GM21786 (cell line): ENCODE results near the gene TPO.
"Not testable (repeated sequence)": the region's sequence is repeated elsewhere in the genome, so short reads cannot be mapped to it uniquely, and the experiment has no call there.

Source experiments
- ATAC-seq: cut with Tn5 transposase; IDR thresholded peaks from one replicate; pipeline ENCODE4 v1.9.1; 2021; ENCODE audit not compliant: unreplicated experiment

TPO gene

GRCh38 chr2:1405124-1405523, 8.1 kb upstream of the TPO start:
- no peak for ATAC-seq

DNA sequence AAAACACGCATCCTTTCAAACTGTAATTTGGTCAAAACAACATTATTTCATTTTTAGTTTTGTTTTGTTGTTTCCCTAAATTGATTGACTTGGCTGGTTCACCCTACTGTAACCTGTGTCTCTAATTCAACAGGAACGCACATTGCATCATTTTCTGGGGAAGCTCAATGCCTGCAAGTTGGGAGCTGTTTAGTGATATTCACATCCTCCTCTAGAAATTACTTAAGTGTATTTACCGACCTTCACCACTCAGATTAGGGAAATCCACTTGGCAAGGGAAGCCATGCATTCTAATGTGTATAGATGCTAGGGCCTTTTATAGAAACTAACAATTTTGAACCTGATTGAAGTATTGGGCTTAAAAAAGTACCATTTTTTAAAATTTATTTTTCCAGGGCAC, 7.3 kb upstream of the TPO start:
- no peak for ATAC-seq

GRCh38 chr2:1406434-1406833, 6.8 kb upstream of the TPO start:
- ATAC-seq = no peak

GRCh38 chr2:1407950-1408675, 5.2 kb upstream of the TPO start:
- ATAC-seq = no peak

GRCh38 chr2:1414121-1414520, 858 bp downstream of the TPO start:
- no peak for ATAC-seq

- ATAC-seq = not testable (repeated sequence)
These were observed 1.6 kb downstream of the TPO start for GRCh38 chr2:1414901-1415300.

DNA sequence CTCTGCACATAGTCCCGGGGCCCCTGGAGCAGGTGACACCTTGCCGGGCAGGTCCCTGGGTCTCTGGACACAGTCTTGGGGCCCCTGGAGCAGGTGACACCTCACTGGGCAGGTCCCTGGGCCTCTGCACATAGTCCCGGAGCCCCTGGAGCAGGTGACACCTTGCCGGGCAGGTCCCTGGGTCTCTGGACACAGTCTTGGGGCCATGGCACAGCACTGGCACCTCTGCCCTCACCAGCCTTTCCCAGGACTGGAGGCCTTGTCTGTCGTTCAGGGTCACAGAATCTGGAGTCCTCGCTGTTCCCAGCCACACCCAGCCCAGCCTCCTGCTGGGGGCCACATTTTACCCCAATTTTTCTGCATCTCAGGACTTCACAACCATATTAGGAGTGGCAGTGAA, 2.2 kb downstream of the TPO start:
- ATAC-seq = no peak

DNA sequence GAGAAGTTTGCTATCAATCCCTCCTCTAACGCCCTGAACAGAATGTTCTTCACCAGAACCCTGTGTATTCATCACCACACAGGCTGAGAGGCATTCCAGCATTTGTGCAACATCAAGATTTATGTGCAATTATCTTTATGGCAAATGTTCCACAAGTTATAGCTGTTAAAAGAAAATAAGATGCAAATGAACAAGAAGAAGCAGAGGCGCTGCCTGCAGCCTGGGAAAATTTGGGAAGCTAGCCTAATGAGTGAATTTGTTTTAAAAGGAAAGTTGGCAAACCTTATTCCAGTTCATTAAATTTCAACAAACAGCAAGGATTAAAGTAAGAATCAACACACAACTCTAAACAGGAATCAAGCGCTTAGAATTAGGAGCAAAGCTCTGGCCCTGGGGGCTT, 5.3 kb downstream of the TPO start:
- no peak for ATAC-seq

- no peak for ATAC-seq
These were observed 7.7 kb downstream of the TPO start for GRCh38 chr2:1420746-1421480.

- ATAC-seq = no peak
These were observed 8.5 kb downstream of the TPO start for GRCh38 chr2:1421731-1422130.

DNA sequence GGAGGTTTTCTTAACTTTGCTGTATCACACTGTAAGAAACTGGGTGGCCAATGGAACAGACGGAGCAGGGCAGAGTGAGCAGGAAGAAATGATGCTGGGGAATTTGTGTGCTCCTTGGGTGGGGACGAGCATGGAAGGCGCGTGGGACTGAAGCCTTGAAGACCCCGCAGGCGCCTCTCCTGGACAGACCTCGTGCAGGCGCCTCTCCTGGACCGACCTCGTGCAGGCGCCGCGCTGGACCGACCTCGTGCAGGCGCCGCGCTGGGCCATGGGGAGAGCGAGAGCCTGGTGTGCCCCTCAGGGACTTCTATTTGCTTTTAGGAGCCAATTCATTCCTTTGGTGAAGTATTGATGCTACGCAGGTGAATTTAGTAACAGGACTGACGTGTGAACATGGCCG, 8.9 kb downstream of the TPO start:
- no peak for ATAC-seq

GRCh38 chr2:1422716-1423285, 9.5 kb downstream of the TPO start:
- ATAC-seq = no peak

DNA sequence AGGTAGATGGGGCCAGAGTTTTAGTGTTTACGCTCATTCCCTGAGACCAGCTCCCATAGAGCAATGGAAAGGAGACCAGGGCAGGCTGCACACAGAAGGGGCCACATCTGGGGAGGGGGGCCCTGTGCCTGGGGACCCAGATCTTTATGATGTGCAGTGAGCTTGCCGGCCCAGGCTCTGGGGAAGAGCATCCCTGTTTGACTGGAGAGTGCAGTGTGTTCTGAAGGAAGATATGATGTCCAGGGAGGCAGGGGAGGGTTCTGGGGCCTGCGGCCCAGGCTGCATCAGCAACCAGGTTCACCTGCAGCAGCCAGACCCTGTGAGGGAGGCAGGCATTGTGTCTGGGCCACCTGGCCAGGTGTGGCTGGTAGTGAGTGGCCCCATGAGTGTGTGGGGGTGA, 13.8 kb downstream of the TPO start:
- no peak for ATAC-seq

- no peak for ATAC-seq
These were observed 16.6 kb downstream of the TPO start for GRCh38 chr2:1429895-1430294.

DNA sequence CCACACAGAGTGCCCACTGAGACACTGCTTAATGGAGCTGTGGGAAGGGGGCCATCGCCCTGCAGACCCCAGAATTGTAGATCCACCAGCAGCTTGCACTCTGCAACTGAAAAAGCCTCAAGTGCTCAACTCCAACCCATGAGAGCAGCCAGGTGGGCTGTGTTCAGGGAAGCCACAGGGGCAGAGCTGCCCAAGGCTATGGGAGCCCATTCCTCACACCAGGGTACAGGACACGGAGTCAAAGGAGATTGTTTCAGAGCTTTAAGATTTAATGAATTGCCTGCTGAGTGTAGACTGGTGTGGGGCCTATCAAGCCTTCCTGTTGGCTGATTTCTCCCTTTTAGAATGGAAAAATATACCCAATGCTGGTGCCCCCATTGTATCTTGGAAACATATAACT, 17.2 kb downstream of the TPO start:
- no peak for ATAC-seq

DNA sequence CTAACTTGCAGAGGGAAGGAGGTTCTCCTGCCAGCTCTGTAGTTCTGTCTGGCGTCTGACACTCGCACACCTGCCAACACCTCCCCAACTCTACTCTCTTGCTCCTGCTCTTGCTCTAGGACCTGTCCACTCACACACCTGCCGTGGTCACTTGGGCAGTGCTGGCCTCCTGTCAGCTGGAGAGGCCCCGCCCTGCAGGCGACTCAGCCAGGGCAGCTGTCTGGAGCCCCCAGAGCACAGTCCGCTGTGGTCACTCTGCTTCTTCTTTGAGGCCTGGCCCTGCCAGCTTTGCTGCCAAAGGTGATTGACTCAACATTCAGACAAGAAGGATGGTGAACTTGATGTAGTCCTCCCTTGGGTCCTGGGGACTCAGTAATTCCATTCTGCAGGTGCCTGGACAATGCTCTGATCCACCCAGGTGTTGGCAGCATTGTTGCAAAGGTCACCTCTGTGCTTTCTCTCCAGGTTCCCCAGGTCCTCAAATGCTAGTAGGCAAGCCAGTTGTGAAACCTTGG, 18.7 kb downstream of the TPO start:
- no peak for ATAC-seq

DNA sequence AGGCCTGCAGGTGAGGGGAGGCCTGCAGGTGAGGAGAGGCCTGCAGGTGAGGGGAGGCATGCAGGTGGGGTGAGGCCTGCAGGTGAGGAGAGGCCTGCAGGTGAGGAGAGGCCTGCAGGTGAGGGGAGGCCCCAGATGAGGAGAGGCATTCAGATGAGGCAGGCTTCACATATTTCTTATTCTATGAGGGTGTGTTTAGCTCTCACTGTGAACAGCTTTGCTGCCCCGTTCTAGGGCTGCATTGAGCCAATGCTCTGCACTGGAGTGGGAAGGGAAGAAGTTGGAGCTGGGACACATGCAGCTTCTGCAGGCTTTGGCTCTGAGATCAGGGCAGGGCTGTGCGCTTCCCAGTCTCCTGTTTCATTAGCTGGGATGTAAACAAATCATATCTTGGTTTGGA, 19.5 kb downstream of the TPO start:
- no peak for ATAC-seq

- ATAC-seq = no peak
These were observed 23.1 kb downstream of the TPO start for GRCh38 chr2:1436369-1436768.

DNA sequence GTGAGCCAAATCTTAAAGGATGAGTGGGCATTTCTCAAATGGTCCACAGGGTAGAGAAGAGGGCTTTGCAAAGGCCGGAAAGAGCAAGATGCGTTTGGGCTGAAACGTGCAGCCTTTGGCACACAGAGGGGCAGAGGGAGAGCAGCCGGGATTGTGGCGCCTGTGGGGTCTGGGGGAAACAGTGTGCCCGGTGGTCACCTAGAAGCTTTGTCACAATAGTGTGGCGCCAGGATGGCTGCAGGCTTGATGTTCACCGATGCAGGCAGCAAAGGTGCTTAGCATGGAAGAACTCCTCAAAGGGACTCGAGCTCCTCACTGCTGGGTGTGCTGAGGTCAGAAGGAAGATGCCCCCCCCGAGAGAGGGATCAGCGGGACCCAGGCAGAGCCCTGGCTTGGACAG, 23.8 kb downstream of the TPO start:
- no peak for ATAC-seq

- ATAC-seq = no peak
These were observed 24.3 kb downstream of the TPO start for GRCh38 chr2:1437537-1437936.

- ATAC-seq = no peak
These were observed 25.7 kb downstream of the TPO start for GRCh38 chr2:1438972-1439371.

- no peak for ATAC-seq
These were observed 27.3 kb downstream of the TPO start for GRCh38 chr2:1440581-1440980.
